ENCODE results near the gene SPRR2B. TPM values are rescaled to one million over a fixed set of nuclear protein-coding genes. Genes with fewer than 3 reads are reported as not detected.
"Not testable (repeated sequence)": the region's sequence is repeated elsewhere in the genome, so short reads cannot be mapped to it uniquely, and the experiment has no call there.

The SPRR2B gene
- not detected for polyA plus RNA-seq (ENCODE audit: insufficient read length)

DNA sequence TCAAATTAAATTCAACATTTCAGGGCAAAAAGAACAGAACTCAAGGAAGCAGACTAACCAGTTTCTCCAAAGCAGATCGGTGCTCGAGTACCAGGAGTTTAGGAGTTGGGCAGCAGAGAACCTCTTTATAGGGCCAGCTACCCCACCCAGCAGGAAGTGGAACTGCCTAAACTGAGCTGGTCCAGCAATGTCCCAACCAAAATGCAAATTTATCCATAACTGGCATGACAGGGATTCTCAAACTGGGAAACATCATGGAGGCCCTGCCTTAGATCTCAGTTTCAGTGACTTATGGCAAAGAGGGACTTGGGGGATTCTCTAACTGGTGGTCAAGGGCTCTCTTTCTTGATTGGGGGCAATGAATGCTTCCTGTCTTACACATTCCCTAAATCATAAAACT is at the start of gene SPRR2B:
Gene SPRR2B, minus strand, starts transcription at position 101 of the 400 bp plus-strand sequence. CDS start 772 bp downstream, outside the sequence.
- no peak for DNase-seq

- DNase-seq, result no peak
Measured at GRCh38 chr1:153120945-153121344, 49.5 kb upstream of the SPRR2B start.

- DNase-seq, result no peak
Measured at GRCh38 chr1:153119491-153119971, 48.1 kb upstream of the SPRR2B start.

- DNase-seq, result not testable (repeated sequence)
Measured at GRCh38 chr1:153115264-153115663, 43.9 kb upstream of the SPRR2B start.

DNA sequence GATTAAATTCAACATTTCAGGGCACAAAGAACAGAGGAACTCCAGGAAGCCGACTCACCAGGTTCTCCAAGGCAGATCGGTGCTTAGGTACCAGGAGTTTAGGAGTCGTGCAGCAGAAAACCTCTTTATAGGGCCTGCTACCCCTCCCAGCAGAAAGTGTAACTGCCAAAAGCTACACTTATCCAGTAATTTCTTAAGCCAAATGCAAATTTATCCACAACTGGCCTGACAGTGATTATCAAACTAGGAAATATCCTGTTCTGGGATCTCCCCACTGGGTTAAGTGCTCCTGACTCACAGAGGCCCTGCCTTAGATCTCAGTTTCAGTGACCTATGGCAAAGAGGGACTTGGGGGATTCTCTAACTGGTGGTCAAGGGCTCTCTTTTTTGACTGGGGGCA is 42.0 kb upstream of the SPRR2B start, which contains the start of gene SPRR2F:
Gene SPRR2F, minus strand, starts transcription at position 101 of the 400 bp plus-strand sequence. CDS start 783 bp downstream, outside the sequence.
- DNase-seq, result no peak

- not testable (repeated sequence) for DNase-seq
Measured at GRCh38 chr1:153112454-153112853, 41.0 kb upstream of the SPRR2B start.

GRCh38 chr1:153100245-153100644 is 28.8 kb upstream of the SPRR2B start:
- DNase-seq, result no peak

- no peak for DNase-seq
Measured at GRCh38 chr1:153099461-153100045, 28.1 kb upstream of the SPRR2B start.

DNA sequence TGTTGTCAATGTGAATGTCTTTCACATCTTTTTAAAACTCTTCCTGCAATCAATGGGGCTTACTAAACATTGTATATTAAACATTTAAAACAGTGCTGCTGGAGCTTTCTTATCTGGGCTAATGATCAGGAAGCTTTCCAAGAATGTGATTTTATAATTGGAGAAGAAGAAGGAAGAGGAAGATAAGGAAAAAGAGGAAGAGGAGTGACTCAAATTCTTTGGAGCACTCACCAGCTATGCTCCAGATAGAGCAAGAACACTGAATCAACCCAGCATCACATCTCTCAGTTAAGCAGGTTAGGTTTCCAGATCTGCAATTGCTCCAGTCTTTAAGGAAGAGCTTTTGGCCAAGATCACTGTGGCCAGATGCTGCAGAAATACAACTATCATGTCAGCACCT is 24.4 kb upstream of the SPRR2B start:
- DNase-seq, result no peak

- DNase-seq, result no peak
Measured at GRCh38 chr1:153094426-153094825, 23.0 kb upstream of the SPRR2B start, which contains the start of gene SPRR2E. Gene SPRR2E (minus strand): TSS chr1:153094526. CDS start chr1:153093751, 775 bp downstream.

DNA sequence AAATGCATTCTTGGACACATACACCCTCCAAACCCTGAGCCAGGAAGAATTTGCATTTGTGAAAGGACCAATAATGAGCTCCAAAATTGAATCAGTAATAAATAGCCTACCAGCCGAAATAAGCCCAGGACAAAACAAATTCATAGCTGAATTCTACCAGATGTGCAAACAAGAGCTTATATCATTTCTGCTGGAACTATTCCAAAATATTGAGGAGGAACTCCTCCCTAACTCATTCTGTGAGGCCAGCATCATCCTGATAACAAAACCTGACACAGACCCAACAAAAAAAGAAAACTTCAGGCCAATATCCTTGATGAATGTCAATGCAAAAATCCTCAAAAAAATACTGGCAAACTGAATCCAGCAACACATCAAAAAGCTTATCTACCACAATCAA is 16.2 kb upstream of the SPRR2B start:
- DNase-seq, result no peak

DNA sequence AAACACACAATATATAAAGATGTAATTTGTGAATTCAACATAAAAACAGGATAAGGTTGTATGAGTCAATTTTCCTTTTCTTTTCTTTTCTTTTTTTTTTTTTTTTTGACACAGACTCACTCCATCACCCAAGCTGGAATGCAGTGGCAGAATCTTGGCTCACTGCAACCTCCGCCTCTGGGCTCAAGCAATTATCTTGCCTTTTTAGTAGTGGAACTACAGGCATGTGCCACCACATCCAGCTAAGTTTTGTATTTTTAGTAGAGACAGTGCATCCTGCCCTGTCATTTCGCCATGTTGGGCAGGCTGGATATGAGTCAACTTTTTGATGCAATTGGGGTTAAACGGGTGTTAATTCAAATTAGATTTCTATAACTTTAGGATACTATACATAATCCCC is 10.3 kb upstream of the SPRR2B start:
- no peak for DNase-seq

- DNase-seq, result no peak
Measured at GRCh38 chr1:153072806-153073726, 1.7 kb upstream of the SPRR2B start.

DNA sequence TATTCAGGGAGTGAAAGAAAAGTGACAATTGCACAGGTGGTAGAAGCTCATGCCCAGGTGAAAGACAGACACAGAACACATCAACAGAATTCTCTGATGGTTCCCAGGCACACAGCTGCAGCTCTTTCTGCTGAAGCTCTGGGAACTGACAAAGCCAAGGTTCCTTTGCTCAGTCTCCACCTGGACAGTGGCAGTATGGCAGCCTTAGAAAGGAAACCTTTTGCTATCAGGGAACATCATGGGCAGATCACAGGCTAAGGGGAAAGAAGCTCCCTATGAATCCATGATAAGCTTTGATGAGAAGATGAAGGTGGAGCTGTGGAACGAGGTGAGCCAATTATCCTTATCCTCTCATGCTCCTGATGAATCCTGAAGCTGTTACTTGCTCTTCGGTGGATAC is 1.2 kb downstream of the SPRR2B start:
- no peak for DNase-seq

GRCh38 chr1:153058826-153059784 is 12.3 kb downstream of the SPRR2B start:
- DNase-seq, result no peak

DNA sequence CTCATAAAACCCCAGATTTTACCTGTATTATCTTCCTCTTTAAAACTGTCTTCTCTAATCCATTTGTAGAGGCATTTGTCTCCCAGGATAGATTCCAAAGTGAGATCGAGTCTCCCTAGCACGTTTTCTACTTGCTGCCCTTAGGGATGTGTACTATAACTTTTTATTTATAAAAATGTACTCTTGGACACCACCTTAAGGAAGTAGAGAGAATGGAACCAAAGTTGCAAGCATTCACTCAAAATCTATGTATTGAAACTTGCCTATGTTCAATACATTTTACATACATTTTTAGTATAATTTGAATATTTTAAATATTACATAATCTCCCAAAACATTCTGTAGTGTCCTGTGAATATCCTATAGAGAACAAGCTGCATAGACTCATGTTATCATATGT is 13.3 kb downstream of the SPRR2B start:
- DNase-seq, result no peak

GRCh38 chr1:153057375-153057774 is 14.0 kb downstream of the SPRR2B start, which contains the start of gene SPRR2A:
Gene SPRR2A (minus strand): TSS chr1:153057512. CDS start chr1:153056735, 777 bp downstream.
- no peak for DNase-seq

GRCh38 chr1:153056111-153056510 is 15.3 kb downstream of the SPRR2B start:
- DNase-seq, result not testable (repeated sequence)

DNA sequence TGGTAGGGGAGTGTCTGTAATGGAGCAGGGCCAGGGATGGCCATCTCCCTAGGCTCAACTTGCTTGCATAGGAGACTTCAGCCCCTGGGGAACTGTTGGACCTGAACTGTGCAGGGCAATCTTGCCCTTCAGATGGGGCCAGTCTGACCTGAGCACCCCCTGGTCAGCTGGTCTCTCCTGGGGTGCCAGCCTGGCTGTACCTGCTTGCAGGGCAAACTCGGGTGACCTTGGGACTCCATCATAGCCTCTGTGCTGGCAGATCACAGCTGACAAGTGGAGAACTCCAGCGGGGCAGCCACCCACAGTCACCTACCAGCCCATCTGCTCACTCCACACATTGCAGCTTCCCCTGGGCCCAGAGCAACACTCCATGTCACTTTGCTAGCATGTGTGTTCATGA is 22.2 kb downstream of the SPRR2B start:
- DNase-seq, result no peak

- DNase-seq, result no peak
Measured at GRCh38 chr1:153040950-153041631, 30.3 kb downstream of the SPRR2B start, which contains the start of gene SPRR2D. Gene SPRR2D (minus strand): TSS chr1:153041120. CDS start chr1:153040346, 774 bp downstream.

- DNase-seq, result no peak
Measured at GRCh38 chr1:153035211-153035610, 36.2 kb downstream of the SPRR2B start.
